ENCODE data around the gene MGA.

DNA sequence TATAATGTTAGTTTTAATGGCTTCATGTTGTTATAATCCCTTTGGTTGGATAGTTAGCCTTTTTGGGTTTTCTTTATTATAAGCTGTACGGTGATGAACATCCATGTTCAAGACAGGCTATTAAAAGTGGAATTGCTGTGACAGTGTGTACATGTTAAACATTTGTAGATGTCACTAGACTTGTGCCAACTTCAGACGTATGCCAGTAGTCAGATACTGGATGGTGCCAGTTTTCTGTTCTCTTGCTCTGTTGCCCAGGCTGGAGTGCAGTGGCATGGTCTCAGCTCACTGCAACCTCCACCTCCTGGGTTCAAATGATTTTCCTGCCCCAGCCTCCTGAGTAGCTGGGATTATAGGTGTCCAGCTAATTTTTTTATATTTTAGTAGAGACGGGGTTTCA, 54.1 kb downstream of the MGA start:
- no peak for TF ChIP-seq EZH2 (IDR thresholded peaks at IDR 0.05; ENCODE audit: low read depth, unreplicated experiment)
- TF ChIP-seq, protein P1, sequence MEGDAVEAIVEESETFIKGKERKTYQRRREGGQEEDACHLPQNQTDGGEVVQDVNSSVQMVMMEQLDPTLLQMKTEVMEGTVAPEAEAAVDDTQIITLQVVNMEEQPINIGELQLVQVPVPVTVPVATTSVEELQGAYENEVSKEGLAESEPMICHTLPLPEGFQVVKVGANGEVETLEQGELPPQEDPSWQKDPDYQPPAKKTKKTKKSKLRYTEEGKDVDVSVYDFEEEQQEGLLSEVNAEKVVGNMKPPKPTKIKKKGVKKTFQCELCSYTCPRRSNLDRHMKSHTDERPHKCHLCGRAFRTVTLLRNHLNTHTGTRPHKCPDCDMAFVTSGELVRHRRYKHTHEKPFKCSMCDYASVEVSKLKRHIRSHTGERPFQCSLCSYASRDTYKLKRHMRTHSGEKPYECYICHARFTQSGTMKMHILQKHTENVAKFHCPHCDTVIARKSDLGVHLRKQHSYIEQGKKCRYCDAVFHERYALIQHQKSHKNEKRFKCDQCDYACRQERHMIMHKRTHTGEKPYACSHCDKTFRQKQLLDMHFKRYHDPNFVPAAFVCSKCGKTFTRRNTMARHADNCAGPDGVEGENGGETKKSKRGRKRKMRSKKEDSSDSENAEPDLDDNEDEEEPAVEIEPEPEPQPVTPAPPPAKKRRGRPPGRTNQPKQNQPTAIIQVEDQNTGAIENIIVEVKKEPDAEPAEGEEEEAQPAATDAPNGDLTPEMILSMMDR (conservative IDR thresholded peaks at IDR 0.05; ENCODE audit: low read depth in 2 of 2), result no peak
- TF ChIP-seq POLR2AphosphoS5 (IDR thresholded peaks at IDR 0.05; ENCODE audit: low read depth), result no peak
- TF ChIP-seq, protein P2, sequence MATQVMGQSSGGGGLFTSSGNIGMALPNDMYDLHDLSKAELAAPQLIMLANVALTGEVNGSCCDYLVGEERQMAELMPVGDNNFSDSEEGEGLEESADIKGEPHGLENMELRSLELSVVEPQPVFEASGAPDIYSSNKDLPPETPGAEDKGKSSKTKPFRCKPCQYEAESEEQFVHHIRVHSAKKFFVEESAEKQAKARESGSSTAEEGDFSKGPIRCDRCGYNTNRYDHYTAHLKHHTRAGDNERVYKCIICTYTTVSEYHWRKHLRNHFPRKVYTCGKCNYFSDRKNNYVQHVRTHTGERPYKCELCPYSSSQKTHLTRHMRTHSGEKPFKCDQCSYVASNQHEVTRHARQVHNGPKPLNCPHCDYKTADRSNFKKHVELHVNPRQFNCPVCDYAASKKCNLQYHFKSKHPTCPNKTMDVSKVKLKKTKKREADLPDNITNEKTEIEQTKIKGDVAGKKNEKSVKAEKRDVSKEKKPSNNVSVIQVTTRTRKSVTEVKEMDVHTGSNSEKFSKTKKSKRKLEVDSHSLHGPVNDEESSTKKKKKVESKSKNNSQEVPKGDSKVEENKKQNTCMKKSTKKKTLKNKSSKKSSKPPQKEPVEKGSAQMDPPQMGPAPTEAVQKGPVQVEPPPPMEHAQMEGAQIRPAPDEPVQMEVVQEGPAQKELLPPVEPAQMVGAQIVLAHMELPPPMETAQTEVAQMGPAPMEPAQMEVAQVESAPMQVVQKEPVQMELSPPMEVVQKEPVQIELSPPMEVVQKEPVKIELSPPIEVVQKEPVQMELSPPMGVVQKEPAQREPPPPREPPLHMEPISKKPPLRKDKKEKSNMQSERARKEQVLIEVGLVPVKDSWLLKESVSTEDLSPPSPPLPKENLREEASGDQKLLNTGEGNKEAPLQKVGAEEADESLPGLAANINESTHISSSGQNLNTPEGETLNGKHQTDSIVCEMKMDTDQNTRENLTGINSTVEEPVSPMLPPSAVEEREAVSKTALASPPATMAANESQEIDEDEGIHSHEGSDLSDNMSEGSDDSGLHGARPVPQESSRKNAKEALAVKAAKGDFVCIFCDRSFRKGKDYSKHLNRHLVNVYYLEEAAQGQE (IDR thresholded peaks at IDR 0.05; ENCODE audit: unreplicated experiment), result no peak
- no peak for TF ChIP-seq JUNB (IDR thresholded peaks at IDR 0.05; ENCODE audit: unreplicated experiment)
